ENCODE results near the gene LRRC72.
"Not testable (repeated sequence)": the region's sequence is repeated elsewhere in the genome, so short reads cannot be mapped to it uniquely, and the experiment has no call there.

The LRRC72 gene

DNA sequence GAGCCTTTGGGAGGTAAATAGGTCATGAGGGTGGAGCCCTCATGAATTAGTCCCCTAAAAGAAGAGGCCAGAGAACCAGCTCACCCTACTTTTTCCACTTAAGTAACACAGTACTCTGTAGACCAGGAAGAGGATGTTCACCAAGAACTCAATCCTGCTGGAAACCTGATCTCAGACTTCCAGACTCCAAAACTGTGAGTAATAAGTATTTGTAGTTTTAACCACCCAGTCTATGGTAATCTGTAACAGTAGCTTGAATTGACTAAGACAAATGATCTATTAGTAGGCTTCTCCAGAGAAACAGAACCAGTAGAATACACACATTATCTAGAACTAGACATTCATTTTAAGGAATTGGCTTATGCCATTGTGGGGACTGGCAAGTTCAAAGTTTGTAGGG lies 67.4 kb downstream of the LRRC72 start:
- no peak for TF ChIP-seq CTCF (IDR thresholded peaks at IDR 0.05; ENCODE audit: low read depth, low read length, missing control alignments)
- DNase-seq (ENCODE audit: extremely low read depth, low read depth): no peak
- H3K4me3 ChIP-seq (replicated peaks; ENCODE audit: low read depth, low read length): no peak overlapping the region

GRCh38 chr7:16594676-16595075 lies 68.1 kb downstream of the LRRC72 start:
- TF ChIP-seq CTCF (IDR thresholded peaks at IDR 0.05; ENCODE audit: low read depth, low read length, missing control alignments): no peak
- H3K4me3 ChIP-seq (replicated peaks; ENCODE audit: low read depth, low read length): no peak overlapping the region
- no peak for DNase-seq (ENCODE audit: extremely low read depth, low read depth)

GRCh38 chr7:16595596-16595995 lies 69.0 kb downstream of the LRRC72 start:
- not testable (repeated sequence) for DNase-seq (ENCODE audit: extremely low read depth, low read depth); H3K4me3 ChIP-seq (replicated peaks; ENCODE audit: low read depth, low read length)

- DNase-seq (ENCODE audit: extremely low read depth, low read depth): no peak
- TF ChIP-seq CTCF (IDR thresholded peaks at IDR 0.05; ENCODE audit: low read depth, low read length, missing control alignments): no peak
These were observed 71.4 kb downstream of the LRRC72 start for GRCh38 chr7:16598015-16598414.

DNA sequence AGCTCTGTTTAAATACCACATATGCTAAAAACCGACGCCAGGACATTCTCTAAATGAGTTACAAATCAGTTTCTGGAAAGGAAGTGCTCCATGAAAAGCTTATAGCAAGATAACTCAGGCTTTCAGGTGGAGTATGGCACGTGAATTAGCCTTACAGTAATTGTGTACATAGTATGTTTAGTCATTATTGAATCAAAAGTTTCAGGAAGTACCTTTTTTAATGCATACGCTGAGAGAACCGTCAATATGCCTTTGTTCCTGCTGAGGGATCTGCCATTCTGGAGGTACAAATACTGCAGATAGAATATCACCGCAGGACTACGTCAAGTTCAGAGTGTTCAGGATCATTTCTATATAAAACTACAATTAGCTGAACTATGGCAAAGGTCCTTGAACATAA lies 73.2 kb downstream of the LRRC72 start:
- DNase-seq (ENCODE audit: extremely low read depth, low read depth): no peak
- no peak overlapping the region for H3K4me3 ChIP-seq (replicated peaks; ENCODE audit: low read depth, low read length)
- no peak for TF ChIP-seq CTCF (IDR thresholded peaks at IDR 0.05; ENCODE audit: low read depth, low read length, missing control alignments)

More at GRCh38 chr7:16598015-16598414, 71.4 kb downstream of the LRRC72 start:
- no peak overlapping the region for H3K4me3 ChIP-seq (replicated peaks; ENCODE audit: low read depth, low read length)

DNA sequence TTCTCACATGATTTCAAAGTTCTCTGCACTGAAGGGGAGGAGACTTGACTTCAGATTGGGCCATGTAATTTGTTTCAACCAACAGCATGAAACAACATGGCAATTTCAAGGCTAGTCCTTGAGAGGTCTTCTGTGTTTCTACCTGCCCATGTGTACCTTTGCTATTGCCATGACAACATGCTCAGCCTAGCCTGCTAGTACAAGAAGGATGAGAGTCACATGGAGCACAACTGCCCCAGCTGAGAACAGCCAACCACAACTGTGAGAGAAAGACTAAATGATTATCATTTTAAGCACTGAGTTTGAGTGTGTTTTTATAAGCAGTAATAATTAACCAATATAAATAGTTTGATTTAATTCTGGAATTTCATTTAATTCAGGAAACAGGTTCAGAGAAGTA lies 77.0 kb downstream of the LRRC72 start:
- DNase-seq (ENCODE audit: extremely low read depth, low read depth): no peak
- no peak for TF ChIP-seq CTCF (IDR thresholded peaks at IDR 0.05; ENCODE audit: low read depth, low read length, missing control alignments)
- no peak overlapping the region for H3K4me3 ChIP-seq (replicated peaks; ENCODE audit: low read depth, low read length)

DNA sequence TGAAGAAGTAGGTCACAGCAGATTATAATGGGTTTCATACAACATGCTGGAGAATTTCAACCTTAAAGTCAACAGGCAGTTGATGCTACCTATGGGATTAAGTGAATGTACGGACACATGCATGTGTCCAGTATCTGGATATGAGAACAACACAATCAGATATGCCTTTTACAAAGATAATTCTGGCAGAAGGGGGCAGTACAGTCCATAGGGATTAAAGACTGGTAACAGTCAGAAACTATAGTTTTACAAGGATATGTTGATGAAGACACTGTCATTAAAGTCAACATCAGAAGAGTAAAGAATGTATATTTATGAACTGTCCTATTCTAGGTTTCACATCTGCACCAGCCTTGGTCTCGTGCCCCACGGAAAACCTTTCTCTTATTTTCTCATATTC lies 77.4 kb downstream of the LRRC72 start:
- no peak for TF ChIP-seq CTCF (IDR thresholded peaks at IDR 0.05; ENCODE audit: low read depth, low read length, missing control alignments)
- no peak for DNase-seq (ENCODE audit: extremely low read depth, low read depth)
- H3K4me3 ChIP-seq (replicated peaks; ENCODE audit: low read depth, low read length): no peak overlapping the region
